ENCODE measurements around the gene KIF5C.

DNA sequence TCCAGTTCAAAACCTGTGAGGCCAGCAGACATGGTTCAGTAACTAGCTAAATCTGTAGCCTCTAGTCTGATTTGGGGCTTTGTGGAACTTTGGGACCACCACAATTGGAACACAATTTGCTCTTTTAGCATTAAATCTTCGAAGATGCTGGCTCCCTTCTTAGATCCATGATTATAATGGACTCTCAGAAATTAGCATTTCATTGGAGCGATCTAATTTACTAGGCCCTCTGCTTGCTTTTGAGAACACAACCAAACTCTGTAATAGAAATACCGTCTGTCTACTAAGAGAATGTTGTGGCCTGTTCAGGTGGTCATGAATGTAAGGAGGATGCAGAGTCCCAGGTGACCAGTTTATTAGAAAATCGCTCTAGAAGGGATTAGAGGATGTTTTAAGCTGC, 93.3 kb downstream of the KIF5C start:
- TF ChIP-seq, protein P1, sequence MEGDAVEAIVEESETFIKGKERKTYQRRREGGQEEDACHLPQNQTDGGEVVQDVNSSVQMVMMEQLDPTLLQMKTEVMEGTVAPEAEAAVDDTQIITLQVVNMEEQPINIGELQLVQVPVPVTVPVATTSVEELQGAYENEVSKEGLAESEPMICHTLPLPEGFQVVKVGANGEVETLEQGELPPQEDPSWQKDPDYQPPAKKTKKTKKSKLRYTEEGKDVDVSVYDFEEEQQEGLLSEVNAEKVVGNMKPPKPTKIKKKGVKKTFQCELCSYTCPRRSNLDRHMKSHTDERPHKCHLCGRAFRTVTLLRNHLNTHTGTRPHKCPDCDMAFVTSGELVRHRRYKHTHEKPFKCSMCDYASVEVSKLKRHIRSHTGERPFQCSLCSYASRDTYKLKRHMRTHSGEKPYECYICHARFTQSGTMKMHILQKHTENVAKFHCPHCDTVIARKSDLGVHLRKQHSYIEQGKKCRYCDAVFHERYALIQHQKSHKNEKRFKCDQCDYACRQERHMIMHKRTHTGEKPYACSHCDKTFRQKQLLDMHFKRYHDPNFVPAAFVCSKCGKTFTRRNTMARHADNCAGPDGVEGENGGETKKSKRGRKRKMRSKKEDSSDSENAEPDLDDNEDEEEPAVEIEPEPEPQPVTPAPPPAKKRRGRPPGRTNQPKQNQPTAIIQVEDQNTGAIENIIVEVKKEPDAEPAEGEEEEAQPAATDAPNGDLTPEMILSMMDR (IDR thresholded peaks at IDR 0.05; ENCODE audit: insufficient read depth, low read depth, low read length) = no peak
- no peak for TF ChIP-seq EZH2 (IDR thresholded peaks at IDR 0.05; ENCODE audit: insufficient read depth, low read length)

Data from astrocyte (in vitro differentiated cells and primary cell).